HG02938 (cell line): Measurements from ENCODE around the gene TMPRSS11E.
A peak's percentile ranks its signal among the peaks of the same experiment; 100 is the strongest.
"Not testable (repeated sequence)": the region's sequence is repeated elsewhere in the genome, so short reads cannot be mapped to it uniquely, and the experiment has no call there.

Experiments
- ATAC-seq: cut with Tn5 transposase; IDR thresholded peaks from one replicate; pipeline ENCODE4 v1.9.1; 2021; ENCODE audit warnings: mild to moderate bottlenecking, moderate library complexity; ENCODE audit not compliant: unreplicated experiment

Gene TMPRSS11E

GRCh38 chr4:68447201-68447600 is at the start of gene TMPRSS11E:
TMPRSS11E (plus strand) TSS chr4:68447463; CDS start chr4:68447513, 50 bp downstream.
- ATAC-seq: no peak

- ATAC-seq: no peak
Observed at GRCh38 chr4:68399306-68399705, 48.0 kb upstream of the TMPRSS11E start.

- ATAC-seq: no peak
Observed at GRCh38 chr4:68401231-68401630, 46.0 kb upstream of the TMPRSS11E start.

- no peak for ATAC-seq
Observed at GRCh38 chr4:68404153-68404552, 43.1 kb upstream of the TMPRSS11E start.

- ATAC-seq: not testable (repeated sequence)
Observed at GRCh38 chr4:68405718-68406478, 41.4 kb upstream of the TMPRSS11E start.

GRCh38 chr4:68406479-68406859 is 40.8 kb upstream of the TMPRSS11E start:
- no peak for ATAC-seq

GRCh38 chr4:68407015-68407867 is 40.0 kb upstream of the TMPRSS11E start:
- not testable (repeated sequence) for ATAC-seq

- ATAC-seq: no peak
Observed at GRCh38 chr4:68407868-68408190, 39.4 kb upstream of the TMPRSS11E start.

GRCh38 chr4:68410149-68410548 is 37.1 kb upstream of the TMPRSS11E start:
- no peak for ATAC-seq

GRCh38 chr4:68410643-68411042 is 36.6 kb upstream of the TMPRSS11E start:
- ATAC-seq: no peak

GRCh38 chr4:68412031-68412430 is 35.2 kb upstream of the TMPRSS11E start:
- not testable (repeated sequence) for ATAC-seq

GRCh38 chr4:68416591-68416990 is 30.7 kb upstream of the TMPRSS11E start:
- ATAC-seq: no peak

GRCh38 chr4:68426516-68426915 is 20.7 kb upstream of the TMPRSS11E start:
- no peak for ATAC-seq

GRCh38 chr4:68430337-68430736 is 16.9 kb upstream of the TMPRSS11E start:
- ATAC-seq: no peak

- ATAC-seq: no peak
Observed at GRCh38 chr4:68432320-68432719, 14.9 kb upstream of the TMPRSS11E start.

- no peak for ATAC-seq
Observed at GRCh38 chr4:68433582-68433981, 13.7 kb upstream of the TMPRSS11E start.

- no peak for ATAC-seq
Observed at GRCh38 chr4:68434277-68434676, 13.0 kb upstream of the TMPRSS11E start.

GRCh38 chr4:68434836-68435235 is 12.4 kb upstream of the TMPRSS11E start:
- no peak for ATAC-seq

GRCh38 chr4:68445111-68445510 is 2.2 kb upstream of the TMPRSS11E start:
- ATAC-seq: no peak

GRCh38 chr4:68451246-68452211 is 4.3 kb downstream of the TMPRSS11E start:
- ATAC-seq: peak; percentile 56

GRCh38 chr4:68460085-68460484 is 12.8 kb downstream of the TMPRSS11E start:
- no peak for ATAC-seq
